NCI-H2029 treated with DMSO at 0.1 percent for 48 hours (cell line): ENCODE data around the gene RAD54L.
"Not testable (repeated sequence)": the region's sequence is repeated elsewhere in the genome, so short reads cannot be mapped to it uniquely, and the experiment has no call there.

Experiments
- DNase-seq: peaks from one replicate; lab custom pipeline; 2025; lab: John Stamatoyannopoulos, UW

Gene RAD54L

DNA sequence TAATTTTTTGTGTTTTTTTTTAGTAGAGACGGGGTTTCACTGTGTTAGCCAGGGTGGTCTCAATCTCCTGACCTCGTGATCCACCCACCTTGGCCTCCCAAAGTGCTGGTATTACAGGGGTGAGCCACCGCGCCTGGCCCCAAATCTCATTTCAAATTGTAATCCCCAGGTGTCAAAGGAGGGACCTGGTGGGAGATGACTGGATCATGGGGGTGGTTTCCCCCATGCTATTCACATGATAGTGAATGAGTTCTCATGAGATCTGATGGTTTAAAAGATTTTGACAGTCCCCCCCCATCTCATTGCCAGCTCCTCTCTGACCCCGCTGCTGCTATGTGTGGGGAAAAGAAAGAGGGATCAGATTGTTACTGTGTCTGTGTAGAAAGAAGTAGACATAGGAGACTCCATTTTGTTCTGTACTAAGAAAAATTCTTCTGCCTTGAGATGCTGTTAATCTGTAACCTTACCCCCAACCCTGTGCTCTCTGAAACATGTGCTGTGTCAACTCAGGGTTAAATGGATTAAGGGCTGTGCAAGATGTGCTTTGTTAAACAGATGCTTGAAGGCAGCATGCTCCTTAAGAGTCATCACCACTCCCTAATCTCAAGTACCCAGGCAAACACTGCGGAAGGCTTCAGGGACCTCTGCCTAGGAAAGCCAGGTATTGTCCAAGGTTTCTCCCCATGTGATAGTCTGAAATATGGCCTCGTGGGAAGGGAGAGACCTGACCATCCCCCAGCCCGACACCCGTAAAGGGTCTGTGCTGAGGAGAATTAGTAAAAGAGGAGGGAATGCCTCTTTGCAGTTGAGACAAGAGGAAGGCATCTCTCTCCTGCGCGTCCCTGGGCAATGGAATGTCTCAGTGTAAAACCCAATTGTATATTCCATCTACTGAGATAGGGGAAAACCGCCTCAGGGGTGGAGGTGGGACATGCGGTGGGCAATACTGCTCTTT, 72.7 kb downstream of the RAD54L start:
- DNase-seq: not testable (repeated sequence)

DNA sequence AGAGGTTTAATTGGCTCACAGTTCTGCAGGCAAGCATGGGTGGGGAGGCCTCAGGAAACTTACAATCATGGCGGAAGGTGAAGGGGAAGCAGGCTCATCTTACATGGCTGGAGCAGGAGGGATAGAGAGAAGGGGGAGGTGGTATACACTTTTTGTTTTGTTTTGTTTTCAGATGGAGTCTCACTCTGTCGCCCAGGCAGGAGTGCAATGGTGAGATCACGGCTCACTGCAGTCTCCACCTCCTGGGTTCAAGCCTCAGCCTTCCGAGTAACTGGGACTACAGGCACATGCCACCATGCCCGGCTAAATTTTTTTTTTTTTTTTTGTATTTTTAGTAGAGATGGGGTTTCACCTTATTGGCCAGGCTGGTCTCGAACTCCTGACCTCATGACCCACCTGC, 74.6 kb downstream of the RAD54L start:
- DNase-seq: not testable (repeated sequence)

DNA sequence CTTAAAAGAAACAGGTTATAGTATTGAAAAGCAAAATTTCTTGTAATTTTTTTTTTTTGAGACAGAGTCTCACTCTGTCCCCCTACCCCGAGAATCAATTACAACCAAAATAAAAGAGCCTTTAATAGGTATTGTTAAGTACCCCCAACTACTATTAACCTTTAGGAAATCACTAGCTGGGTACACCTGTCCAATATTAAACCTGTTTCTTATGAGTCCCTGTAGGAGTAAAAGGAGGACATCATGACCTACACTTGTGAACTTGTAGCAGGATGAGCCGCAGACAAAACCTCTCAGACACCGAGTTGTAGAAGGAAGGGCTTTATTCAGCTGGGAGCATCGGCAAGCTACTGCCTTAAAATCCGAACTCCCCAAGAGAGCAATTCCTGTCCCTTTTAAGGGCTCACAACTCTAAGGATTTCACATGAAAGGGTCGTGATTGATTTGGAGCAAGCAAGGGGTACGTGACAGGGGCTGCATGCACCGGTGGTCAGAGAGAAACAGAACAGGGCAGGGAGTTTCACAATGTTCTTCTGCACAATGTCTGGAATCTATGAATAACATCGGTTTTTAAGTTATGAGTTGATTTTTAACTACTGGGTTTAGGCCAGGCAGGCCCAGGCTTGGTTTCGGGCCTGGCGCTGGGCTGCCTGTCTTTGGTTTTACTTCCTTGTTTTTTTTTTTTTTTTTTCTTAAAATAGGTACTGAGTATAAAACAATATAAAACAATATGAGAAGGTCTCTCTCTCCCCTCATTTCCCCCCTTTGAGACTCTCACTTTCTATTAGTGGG, 77.9 kb downstream of the RAD54L start:
- not testable (repeated sequence) for DNase-seq
